ENCODE results near the gene SOX18. TPM values are rescaled to one million over a fixed set of nuclear protein-coding genes. Genes with fewer than 3 reads are reported as not detected.

The SOX18 gene
- total RNA-seq, 4 donors from 2014 or later = 4.4 to 13.3 (median 7.1) TPM

DNA sequence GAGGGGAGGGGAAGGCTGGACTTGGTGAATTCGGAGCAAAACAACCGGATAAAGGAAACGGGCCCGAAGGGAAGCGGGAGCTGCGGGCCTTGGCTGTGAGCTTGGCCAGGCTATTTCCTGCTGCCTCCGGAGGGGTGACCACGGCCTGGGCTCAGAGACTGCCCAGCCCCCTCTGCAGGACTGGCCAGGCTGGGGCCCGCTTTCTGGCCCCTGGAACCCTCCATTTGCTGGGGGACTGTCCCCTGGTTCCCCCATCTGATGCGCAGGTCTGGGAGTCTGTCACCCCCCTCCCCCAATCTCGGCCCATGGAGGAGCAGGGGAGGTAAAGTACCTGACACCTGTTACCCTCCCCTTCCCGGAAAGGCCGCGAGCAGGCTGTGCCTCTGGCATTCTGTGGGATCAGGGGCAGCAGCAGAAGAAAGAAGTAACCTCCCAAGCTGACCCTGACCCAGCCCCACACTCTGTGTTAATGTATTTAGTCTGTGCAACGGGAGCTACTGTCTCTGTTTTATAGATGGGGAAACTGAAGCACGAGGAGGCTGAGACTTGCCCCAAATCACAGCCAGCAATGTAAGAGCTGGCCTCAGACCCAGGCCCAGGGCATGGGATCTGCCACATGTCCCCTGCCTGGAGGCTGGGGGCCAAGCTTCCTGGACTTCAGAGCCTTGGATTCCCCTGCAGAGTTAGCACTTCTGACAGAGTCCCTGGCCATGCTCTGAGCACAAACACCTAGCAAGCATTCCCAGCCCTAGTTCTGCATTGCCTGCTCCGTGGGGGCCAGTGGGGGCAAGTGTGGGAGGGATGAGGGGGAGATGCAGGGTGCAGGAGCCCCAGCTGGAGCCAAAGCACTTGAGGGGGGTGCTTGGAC is 9.9 kb downstream of the SOX18 start:
- Histone ChIP-seq H3K4me1 (peaks cover 0 to 54% (median 27%) of the 10 kb centered on the region in 3 donors), H3K36me3 (peaks cover 0 to 15% of the 10 kb centered on the region in 2 donors), H3K9me3 (no peaks in the 10 kb centered on the region), H3K27ac (peak overlapping the region in 3 of 4 donors; percentile 6 to 59 (median 41)), H3K27me3 (peaks cover 91% of the 10 kb centered on the region), H3K4me3 (peak overlapping the region in 1 of 2 donors; percentile 51)
- TF ChIP-seq POLR2A (IDR thresholded peaks at IDR 0.05) = no peak
- TF ChIP-seq EP300 (IDR thresholded peaks at IDR 0.05) = no peak
- TF ChIP-seq, protein P1, sequence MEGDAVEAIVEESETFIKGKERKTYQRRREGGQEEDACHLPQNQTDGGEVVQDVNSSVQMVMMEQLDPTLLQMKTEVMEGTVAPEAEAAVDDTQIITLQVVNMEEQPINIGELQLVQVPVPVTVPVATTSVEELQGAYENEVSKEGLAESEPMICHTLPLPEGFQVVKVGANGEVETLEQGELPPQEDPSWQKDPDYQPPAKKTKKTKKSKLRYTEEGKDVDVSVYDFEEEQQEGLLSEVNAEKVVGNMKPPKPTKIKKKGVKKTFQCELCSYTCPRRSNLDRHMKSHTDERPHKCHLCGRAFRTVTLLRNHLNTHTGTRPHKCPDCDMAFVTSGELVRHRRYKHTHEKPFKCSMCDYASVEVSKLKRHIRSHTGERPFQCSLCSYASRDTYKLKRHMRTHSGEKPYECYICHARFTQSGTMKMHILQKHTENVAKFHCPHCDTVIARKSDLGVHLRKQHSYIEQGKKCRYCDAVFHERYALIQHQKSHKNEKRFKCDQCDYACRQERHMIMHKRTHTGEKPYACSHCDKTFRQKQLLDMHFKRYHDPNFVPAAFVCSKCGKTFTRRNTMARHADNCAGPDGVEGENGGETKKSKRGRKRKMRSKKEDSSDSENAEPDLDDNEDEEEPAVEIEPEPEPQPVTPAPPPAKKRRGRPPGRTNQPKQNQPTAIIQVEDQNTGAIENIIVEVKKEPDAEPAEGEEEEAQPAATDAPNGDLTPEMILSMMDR (IDR thresholded peaks at IDR 0.05) = no peak
- 4% methylated on average over 7 of the region's 17 CpGs; no CpG with 5 or more reads in 1 of the 2 donors for WGBS, 2 donors (ENCODE audit: low coverage in 1 of 2)
- no peak for ATAC-seq

DNA sequence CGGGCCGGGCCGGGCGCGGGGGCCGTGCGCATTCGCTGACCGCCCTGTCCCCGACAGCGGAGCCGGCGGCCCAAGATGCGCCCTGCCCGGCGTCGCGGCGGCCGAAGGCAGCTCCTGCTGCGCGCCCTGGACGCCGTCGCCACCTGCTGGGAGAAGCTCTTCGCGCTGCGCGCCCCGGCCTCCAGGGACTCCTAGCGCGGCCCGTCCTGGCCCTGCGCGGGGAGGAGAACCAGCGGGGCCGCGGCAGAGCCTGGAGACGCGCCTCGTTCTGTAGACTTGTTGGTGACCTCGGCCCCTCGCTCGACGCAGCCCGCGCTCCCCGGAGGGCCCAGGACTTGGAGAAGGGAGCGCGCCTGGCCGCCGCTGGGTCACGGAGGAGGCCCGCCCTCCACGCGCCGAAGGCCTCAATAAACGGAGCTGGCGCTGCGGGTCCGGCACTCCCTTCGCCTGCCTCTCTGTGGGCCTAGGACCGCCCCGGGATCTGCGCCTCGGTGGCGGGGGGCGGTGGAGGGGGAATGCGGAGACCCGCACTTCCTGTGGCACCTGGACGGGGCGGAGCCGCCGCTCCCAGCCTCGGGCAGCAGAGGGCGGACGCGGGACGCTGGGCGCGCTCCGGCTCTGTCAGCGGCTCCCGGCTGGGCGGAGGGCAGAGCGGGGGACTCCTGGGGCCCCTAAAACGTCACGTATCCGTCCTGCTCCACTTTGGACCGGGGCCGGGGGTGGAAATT is 10.7 kb downstream of the SOX18 start:
- Histone ChIP-seq H3K27me3 (peaks cover 83% of the 10 kb centered on the region), H3K36me3 (peaks cover 0 to 23% of the 10 kb centered on the region in 2 donors), H3K4me1 (peaks cover 0 to 54% (median 27%) of the 10 kb centered on the region in 3 donors), H3K4me3 (peak overlapping the region; percentile 0 to 51), H3K9me3 (no peaks in the 10 kb centered on the region), H3K27ac (peak overlapping the region in 3 of 4 donors; percentile 59 to 68 (median 66))
- no peak for TF ChIP-seq POLR2A (IDR thresholded peaks at IDR 0.05)
- no peak for TF ChIP-seq EP300 (IDR thresholded peaks at IDR 0.05)
- TF ChIP-seq, protein P1 (IDR thresholded peaks at IDR 0.05) = peak in 3 of 4 experiments; percentile 62 to 83 (median 68)
- no peak for TF ChIP-seq POLR2AphosphoS5 (IDR thresholded peaks at IDR 0.05)
- ATAC-seq = peak; percentile 81
- 0% methylated on average over 1 of the region's 91 CpGs; no CpG with 5 or more reads in 1 of the 2 donors for WGBS, 2 donors (ENCODE audit: low coverage in 1 of 2)

DNA sequence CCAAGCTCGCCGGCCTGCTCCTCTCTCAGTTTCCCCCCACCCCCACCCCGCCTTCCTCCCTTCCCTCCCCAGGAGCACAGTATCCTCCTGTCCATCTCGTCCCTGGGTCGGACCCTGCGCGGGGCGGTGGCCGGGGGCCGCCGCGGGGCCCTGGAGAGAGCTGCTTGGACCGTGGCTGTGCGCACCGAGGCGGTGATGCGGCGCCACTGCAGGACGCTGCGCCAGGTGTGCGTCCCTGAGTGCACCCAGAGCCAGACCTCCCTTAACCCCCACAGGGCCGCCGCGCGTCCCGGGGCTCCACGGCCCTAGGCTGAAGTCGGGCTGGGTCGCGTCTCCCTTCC is 11.2 kb downstream of the SOX18 start:
- no CpG with 5 or more reads among the region's 30 CpGs for WGBS, 2 donors (ENCODE audit: low coverage in 1 of 2)
- H3K4me1 ChIP-seq = peaks cover 0 to 54% (median 27%) of the 10 kb centered on the region in 3 donors
- TF ChIP-seq POLR2A (IDR thresholded peaks at IDR 0.05) = no peak
- no peaks in the 10 kb centered on the region for H3K9me3 ChIP-seq
- peaks cover 0 to 28% of the 10 kb centered on the region in 2 donors for H3K36me3 ChIP-seq
- H3K27ac ChIP-seq = peak overlapping the region in 2 of 4 donors; percentile 59 to 68
- H3K27me3 ChIP-seq = peaks cover 77% of the 10 kb centered on the region
- ATAC-seq = no peak
- H3K4me3 ChIP-seq = peak overlapping the region in 1 of 2 donors; percentile 51

DNA sequence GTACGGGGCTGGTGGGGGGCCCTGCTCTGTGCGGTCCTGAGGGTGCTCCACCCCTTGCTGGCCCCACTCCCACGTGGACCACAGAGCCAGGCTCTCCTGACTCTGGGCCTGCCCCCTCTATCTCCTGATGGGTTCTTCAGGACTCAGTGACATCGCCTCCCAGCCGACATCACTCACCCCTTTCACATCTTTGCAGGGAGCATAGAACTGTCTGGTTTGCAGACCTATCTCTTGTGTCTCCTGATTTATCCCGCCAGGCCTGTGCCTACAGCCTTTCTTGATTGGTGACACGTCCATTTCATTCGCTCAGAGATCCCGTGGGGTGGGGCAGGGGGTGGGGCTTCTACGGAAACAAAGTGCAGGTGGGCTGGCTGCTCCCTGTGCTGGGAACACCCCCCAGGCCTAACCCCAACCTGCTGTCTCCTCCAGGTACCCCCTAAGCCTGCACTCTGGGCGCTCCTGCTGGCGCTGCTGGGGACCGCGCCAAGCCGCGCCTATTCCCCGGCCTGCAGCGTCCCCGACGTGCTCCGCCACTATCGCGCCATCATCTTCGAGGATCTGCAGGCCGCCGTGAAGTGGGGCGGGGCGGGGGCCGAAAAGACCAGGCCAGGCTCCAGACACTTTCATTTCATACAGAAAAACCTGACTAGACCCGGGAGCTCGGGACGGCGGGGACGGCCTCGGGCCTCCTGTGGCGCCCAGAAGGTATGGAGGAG is 11.8 kb downstream of the SOX18 start:
- peaks cover 73% of the 10 kb centered on the region for H3K27me3 ChIP-seq
- no peaks in the 10 kb centered on the region for H3K9me3 ChIP-seq

More for the DNA sequence above, 11.8 kb downstream of the SOX18 start:
- Histone ChIP-seq H3K4me1 (peaks cover 0 to 54% (median 27%) of the 10 kb centered on the region in 3 donors), H3K4me3 (peak overlapping the region in 1 of 2 donors; percentile 51), H3K36me3 (peaks cover 0 to 34% of the 10 kb centered on the region in 2 donors), H3K27ac (no peak overlapping the region)
- no peak for ATAC-seq
- TF ChIP-seq POLR2AphosphoS5 (IDR thresholded peaks at IDR 0.05) (no peak), POLR2A (IDR thresholded peaks at IDR 0.05) (no peak), EP300 (IDR thresholded peaks at IDR 0.05) (no peak)
- TF ChIP-seq, protein P1 (IDR thresholded peaks at IDR 0.05) = no peak
- WGBS, 2 donors (ENCODE audit: low coverage in 1 of 2) = 9 to 23% methylated on average over 6 of the region's 36 CpGs

All from gastroesophageal sphincter (tissue), 4 donors.